ENCODE measurements around the gene TMEM270. TPM values are rescaled to one million over a fixed set of nuclear protein-coding genes. Genes with fewer than 3 reads are reported as not detected.

TMEM270 gene
- polyA plus RNA-seq, 3 donors: not detected

DNA sequence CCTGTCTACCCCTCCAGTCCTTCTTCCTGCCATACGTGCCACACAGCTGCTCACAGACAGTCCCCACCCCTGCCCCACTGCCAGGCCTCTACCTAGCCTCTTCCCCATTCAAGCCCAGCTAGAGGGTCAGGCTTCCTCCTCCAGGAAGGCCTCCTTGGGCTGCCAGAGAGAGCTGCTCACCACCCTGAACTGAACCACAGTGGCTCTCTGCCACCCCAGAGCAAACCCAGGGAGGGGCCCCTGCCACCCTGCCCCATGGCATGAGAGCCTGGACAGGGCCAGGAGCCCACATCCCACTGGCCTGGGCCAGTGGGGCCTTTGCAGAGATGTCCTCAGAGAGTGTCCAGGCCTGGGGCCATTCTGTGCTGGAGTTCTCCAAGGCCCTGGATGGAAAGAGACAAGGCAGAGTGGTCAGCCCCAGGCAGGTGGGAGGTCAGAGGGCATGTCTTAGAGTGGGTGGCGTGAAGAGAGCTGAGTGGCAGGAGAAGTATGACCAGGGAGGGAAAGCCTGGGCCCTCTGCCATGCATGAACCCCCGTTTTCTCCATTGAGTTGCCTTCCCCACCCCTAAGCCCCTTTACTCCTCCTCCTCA, 40.4 kb downstream of the TMEM270 start:
- Histone ChIP-seq H3K79me2 (ENCODE audit: insufficient read depth, low read length) (no peaks in the 10 kb centered on the region), H3K27me3 (ENCODE audit: control insufficient read depth in 2 of 2, insufficient read depth in 2 of 2, low read length in 2 of 2) (no peaks in the 10 kb centered on the region), H3K9me3 (replicated peaks in 1 of 2; ENCODE audit: control insufficient read depth in 1 of 2, insufficient read depth in 1 of 2, low read length in 2 of 2) (no peaks in the 10 kb centered on the region), H4K20me1 (ENCODE audit: insufficient read depth, low read length) (no peaks in the 10 kb centered on the region), H2AFZ (ENCODE audit: insufficient read depth, low read depth, low read length, poor library complexity, severe bottlenecking) (no peak overlapping the region), H3K27ac (ENCODE audit: low read depth in 1 of 2, low read length in 2 of 2) (no peak overlapping the region), H3K4me2 (replicated peaks; ENCODE audit: extremely low read depth, low read length, poor library complexity, severe bottlenecking) (no peak overlapping the region), H3K4me3 (replicated peaks in 1 of 3; ENCODE audit: low read depth in 2 of 3, low read length in 3 of 3) (no peak overlapping the region), H3K36me3 (replicated peaks in 1 of 2; ENCODE audit: control insufficient read depth in 1 of 2, insufficient read depth in 2 of 2, low read length in 2 of 2) (no peaks in the 10 kb centered on the region), H3K4me1 (ENCODE audit: control insufficient read depth in 1 of 2, insufficient read depth in 2 of 2, low read length in 2 of 2) (no peaks in the 10 kb centered on the region), H3K9ac (ENCODE audit: insufficient read depth, low read length, poor library complexity, severe bottlenecking) (no peak overlapping the region)
- no peaks in the 10 kb centered on the region for H3K36me3 Mint-ChIP-seq
- DNase-seq: no peak
- intact Hi-C loops (cut with micrococcal nuclease): no loop called here
- TF ChIP-seq, protein P1, sequence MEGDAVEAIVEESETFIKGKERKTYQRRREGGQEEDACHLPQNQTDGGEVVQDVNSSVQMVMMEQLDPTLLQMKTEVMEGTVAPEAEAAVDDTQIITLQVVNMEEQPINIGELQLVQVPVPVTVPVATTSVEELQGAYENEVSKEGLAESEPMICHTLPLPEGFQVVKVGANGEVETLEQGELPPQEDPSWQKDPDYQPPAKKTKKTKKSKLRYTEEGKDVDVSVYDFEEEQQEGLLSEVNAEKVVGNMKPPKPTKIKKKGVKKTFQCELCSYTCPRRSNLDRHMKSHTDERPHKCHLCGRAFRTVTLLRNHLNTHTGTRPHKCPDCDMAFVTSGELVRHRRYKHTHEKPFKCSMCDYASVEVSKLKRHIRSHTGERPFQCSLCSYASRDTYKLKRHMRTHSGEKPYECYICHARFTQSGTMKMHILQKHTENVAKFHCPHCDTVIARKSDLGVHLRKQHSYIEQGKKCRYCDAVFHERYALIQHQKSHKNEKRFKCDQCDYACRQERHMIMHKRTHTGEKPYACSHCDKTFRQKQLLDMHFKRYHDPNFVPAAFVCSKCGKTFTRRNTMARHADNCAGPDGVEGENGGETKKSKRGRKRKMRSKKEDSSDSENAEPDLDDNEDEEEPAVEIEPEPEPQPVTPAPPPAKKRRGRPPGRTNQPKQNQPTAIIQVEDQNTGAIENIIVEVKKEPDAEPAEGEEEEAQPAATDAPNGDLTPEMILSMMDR (IDR thresholded peaks at IDR 0.05): no peak
- H3K27ac Mint-ChIP-seq: peak overlapping the region in 1 of 7 donors; percentile 68
- peaks cover 2 to 10% (median 7%) of the 10 kb centered on the region in 7 donors for H3K9me3 Mint-ChIP-seq
- peaks cover 1 to 7% (median 6%) of the 10 kb centered on the region in 3 donors for H3K27me3 Mint-ChIP-seq (ENCODE audit: low read depth in 3 of 3)
- no peaks in the 10 kb centered on the region for H3K4me1 Mint-ChIP-seq
- WGBS (ENCODE audit: insufficient coverage): 50% methylated on average over 1 of the region's 3 CpGs
- H3K4me3 Mint-ChIP-seq: no peak overlapping the region

DNA sequence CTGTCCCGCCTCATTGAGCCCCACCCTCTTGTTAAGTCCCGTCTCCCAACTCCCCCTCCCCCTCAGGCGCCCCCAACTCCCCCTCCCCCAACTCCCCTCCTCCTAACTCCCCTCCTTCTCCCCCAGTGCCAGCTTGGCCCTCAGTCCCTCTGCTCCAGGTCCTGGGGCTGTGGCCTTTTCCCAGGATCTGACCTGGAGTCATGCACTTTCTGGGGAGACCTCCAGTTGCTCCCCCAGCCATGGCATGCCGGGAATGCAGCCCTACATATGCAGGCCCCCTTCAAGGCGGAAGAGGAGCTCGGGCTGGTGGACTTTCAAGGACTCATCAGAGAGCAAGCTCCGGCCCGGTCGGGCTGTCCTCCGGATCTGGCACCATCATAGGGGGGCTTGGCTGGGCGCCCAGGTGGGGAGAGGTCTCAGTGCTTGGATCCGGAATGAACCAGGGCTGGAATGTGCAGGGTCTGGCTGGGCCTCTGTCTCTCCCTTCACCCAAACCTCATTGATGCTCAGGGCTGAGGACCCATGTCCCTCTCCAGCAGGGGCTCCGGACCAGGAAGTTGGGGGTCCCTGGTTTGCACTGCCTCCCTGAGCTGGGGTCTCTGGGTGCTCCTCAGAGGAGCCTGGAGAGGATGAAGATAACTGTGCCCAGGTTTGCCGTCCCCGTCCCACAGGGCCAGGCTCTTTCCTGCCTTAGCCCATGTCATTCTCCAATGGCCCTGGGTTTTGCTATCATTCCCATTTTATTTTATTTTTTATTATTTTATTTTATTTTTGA, 41.1 kb downstream of the TMEM270 start:
- WGBS (ENCODE audit: insufficient coverage): 94% methylated on average over 9 of the region's 15 CpGs
- no peak overlapping the region for H3K4me2 ChIP-seq (replicated peaks; ENCODE audit: extremely low read depth, low read length, poor library complexity, severe bottlenecking)
- H3K27ac ChIP-seq (ENCODE audit: low read depth in 1 of 2, low read length in 2 of 2): no peak overlapping the region
- H3K36me3 Mint-ChIP-seq: no peaks in the 10 kb centered on the region
- H3K4me1 ChIP-seq (ENCODE audit: control insufficient read depth in 1 of 2, insufficient read depth in 2 of 2, low read length in 2 of 2): no peaks in the 10 kb centered on the region
- DNase-seq: no peak
- no peaks in the 10 kb centered on the region for H4K20me1 ChIP-seq (ENCODE audit: insufficient read depth, low read length)
- no peaks in the 10 kb centered on the region for H3K9me3 ChIP-seq (replicated peaks in 1 of 2; ENCODE audit: control insufficient read depth in 1 of 2, insufficient read depth in 1 of 2, low read length in 2 of 2)
- TF ChIP-seq, protein P1 (IDR thresholded peaks at IDR 0.05): no peak
- intact Hi-C loops (cut with micrococcal nuclease): no loop called here
- H3K79me2 ChIP-seq (ENCODE audit: insufficient read depth, low read length): no peaks in the 10 kb centered on the region
- no peak overlapping the region for H3K27ac Mint-ChIP-seq
- no peak overlapping the region for H3K9ac ChIP-seq (ENCODE audit: insufficient read depth, low read length, poor library complexity, severe bottlenecking)
- no peaks in the 10 kb centered on the region for H3K27me3 ChIP-seq (ENCODE audit: control insufficient read depth in 2 of 2, insufficient read depth in 2 of 2, low read length in 2 of 2)
- peaks cover 1 to 7% (median 4%) of the 10 kb centered on the region in 3 donors for H3K27me3 Mint-ChIP-seq (ENCODE audit: low read depth in 3 of 3)
- no peak overlapping the region for H2AFZ ChIP-seq (ENCODE audit: insufficient read depth, low read depth, low read length, poor library complexity, severe bottlenecking)
- H3K9me3 Mint-ChIP-seq: peaks cover 0 to 9% (median 7%) of the 10 kb centered on the region in 7 donors
- H3K4me3 Mint-ChIP-seq: no peak overlapping the region
- no peaks in the 10 kb centered on the region for H3K4me1 Mint-ChIP-seq
- no peak overlapping the region for H3K4me3 ChIP-seq (replicated peaks in 1 of 3; ENCODE audit: low read depth in 2 of 3, low read length in 3 of 3)
- no peaks in the 10 kb centered on the region for H3K36me3 ChIP-seq (replicated peaks in 1 of 2; ENCODE audit: control insufficient read depth in 1 of 2, insufficient read depth in 2 of 2, low read length in 2 of 2)

All from CD14-positive monocyte (primary cell).